Activated gamma-delta T cell treated with anti-CD3 and anti-CD28 coated beads, Interleukin-2, amount 50 U/mL, for 16 hours (primary cell): ENCODE data around the gene CALCA.
"Not testable (repeated sequence)": the region's sequence is repeated elsewhere in the genome, so short reads cannot be mapped to it uniquely, and the experiment has no call there.

ENCODE experiments used
- DNase-seq: peaks from one replicate; pipeline ENCODE4 v3.0.0-alpha.2; 2020; ENCODE audit warnings: low read depth

CALCA gene, protein sequence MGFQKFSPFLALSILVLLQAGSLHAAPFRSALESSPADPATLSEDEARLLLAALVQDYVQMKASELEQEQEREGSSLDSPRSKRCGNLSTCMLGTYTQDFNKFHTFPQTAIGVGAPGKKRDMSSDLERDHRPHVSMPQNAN

DNA sequence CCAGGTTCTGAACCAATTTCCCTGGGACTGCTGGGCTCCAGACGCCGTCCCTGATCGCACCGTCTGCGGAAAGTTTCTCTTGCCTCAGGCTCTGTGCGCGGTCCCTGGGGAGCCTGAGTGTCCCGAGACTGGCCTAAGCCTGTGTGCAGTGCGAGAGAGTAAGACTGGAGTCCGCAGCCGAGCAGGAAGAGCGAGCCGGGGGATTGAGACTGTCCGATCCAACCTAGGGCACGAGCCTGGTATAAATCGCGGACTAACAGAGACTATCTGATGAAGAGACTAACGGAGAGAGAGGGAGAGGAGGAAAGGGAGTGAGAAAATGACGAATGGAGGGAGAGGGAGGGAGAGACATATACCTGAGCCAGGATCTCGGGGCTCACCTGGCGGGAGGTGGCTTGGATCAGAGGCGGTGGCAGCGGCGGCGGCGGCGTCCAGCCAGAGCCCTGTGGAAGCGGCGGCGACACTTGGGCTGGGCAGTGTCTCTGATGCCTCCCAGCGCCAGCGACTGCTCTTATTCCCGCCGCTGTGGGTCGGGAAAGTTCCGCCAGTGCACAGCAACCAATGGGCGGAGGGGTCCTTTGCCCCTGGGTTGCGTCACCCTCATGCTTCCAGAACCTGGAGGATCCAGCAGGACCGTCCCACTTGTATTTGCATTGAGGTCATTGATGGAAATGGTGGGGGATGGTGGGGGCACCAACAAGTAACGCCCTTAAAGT is at the start of gene CALCA:
CALCA (minus strand) TSS at position 487 of the 716 bp plus-strand sequence. CDS start 1,159 bp downstream, outside the sequence.
- DNase-seq, result no peak

DNA sequence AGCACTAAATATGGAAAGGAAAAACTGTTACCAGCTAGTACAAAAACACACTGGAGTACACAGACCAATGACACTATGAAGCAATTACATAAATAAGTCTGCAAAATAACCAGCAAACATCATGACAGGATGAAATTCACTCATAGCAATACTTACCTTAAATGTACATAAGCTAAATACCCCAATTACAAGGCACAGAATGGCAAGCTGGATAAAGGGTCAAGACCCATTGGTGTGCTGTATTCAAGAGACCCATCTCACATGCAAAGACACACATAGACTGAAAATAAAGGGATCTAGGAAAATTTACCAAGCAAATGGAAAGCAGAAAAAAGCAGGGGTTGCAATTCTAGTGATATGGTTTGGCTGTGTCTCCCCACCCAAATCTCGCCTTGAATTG is 44.0 kb upstream of the CALCA start:
- DNase-seq, result no peak

DNA sequence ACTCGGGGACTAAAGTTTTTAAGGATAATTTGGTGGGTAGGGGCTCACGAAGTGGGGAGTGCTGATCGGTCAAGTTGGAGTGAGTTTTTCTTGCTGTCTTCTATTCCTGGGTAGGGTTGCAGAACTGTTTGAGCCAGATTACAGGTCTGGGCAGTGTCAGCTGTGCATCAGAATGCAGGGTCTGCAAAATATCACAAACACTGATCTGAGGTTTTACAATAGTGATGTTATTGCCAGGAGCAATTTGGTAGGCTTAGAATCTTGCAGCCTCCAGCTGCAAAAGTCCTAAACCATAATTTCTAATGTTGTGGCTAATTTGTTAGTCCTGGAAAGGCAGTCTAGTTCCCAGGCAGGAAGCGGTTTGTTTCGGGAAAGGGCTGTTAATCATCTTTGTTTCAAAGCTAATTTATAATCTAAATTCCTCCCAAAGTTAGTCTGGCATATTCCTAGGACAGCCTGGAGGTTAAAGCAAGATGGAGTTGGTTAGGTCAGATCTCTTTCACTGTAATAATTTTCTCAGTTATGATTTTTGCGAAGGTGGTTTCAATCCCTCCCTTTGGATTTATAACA is 39.7 kb upstream of the CALCA start:
- DNase-seq, result no peak

DNA sequence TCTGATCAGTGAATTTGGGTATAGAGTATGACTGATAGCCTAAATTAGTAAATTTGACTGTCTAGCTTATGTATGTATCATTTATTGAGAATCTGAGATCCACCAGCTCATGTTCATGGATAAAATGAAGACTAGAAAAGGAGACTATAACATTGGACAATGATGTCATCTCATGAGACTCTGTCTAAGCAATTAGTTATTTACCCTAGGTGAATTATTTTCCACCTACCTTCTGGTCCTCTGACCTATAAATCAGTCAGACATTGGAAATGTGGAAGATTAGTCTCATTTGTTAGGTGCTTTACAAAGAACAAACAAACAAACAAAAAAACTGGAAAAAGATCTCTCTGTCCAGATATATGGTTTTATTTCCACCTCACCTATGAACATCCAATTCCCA is 38.7 kb upstream of the CALCA start:
- no peak for DNase-seq

DNA sequence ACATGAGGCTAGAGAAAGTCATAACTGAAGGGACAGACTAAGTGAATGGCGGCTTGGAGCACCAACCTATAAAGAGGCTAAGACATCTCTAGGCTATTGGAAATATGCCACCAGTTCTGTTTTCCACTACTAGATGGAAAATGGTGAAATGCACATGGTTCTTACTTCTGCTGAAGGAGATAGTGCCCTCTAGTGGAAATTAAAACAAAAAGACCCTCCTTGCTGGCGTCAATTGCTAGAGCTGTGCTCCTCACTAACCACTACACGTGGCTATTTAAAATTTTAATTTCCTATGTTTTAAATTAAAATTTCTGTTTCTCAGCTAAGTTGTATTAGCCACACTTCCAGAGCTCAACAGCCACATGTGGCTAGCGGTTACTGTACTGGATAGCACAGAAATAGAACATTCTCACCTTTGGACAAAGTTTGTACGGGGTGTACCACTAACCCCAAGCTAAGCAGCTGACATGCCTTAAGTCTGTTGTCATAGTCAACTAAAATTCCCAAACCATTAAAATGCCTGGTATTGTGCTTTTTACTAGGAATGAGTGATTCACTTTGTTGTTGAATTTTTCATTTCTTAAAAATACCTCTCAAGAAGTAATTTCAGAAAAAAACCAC is 34.1 kb upstream of the CALCA start:
- no peak for DNase-seq

DNA sequence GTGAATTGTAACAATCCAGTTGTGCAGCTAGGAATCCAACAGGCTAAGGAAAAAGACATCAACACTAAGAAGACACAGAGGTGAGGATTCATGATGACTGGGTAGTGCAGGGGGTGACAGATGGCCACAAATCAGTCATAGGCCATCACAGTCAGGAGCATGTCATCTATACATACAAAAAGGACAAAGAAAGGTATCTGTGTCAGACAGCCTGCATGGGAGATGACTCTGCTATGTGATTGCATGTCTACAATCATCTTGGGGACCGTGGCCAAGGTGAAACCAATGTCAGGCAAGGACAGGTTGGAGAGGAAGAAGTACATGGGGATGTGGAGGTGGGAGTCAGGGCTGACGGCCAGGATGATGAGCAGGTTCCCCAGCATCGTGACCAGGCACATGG is 16.0 kb upstream of the CALCA start:
- not testable (repeated sequence) for DNase-seq

DNA sequence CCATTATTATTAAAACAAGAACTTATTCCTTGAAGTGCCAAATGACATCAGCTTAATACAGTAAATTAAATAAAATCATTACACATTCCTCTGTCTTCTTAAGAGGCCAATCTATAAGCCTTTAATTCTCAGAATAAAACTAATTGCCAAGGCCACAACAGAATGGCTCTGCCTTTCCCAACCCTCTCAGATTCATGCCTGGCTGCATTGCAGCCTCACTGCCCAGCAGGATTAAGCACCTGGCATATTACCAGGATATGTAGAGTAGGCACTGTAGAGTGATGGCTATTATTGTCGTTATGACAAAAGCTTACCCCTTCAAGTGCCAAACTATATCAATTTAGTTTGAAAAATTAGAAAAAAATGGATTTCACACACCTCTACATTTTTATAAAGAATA is 9.4 kb upstream of the CALCA start:
- no peak for DNase-seq

DNA sequence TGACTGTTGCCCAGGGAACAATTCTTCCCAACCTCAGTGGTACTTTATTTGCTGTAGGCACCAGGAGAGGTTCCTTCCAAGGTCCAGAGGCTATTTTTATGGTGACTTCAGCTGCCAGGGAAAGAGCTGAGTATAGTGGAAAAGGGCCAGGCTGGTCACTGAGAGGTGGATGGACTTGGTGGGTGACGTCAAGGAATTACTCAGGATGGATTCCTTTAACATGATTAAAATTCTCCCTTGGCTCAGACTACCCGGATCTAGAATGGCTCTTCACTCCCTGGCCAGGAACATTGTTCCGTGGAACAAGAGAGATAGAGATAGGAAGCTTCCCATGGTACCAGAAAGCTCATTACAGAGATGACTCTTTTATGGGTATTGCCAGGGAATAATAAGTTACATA is 8.7 kb upstream of the CALCA start:
- no peak for DNase-seq

DNA sequence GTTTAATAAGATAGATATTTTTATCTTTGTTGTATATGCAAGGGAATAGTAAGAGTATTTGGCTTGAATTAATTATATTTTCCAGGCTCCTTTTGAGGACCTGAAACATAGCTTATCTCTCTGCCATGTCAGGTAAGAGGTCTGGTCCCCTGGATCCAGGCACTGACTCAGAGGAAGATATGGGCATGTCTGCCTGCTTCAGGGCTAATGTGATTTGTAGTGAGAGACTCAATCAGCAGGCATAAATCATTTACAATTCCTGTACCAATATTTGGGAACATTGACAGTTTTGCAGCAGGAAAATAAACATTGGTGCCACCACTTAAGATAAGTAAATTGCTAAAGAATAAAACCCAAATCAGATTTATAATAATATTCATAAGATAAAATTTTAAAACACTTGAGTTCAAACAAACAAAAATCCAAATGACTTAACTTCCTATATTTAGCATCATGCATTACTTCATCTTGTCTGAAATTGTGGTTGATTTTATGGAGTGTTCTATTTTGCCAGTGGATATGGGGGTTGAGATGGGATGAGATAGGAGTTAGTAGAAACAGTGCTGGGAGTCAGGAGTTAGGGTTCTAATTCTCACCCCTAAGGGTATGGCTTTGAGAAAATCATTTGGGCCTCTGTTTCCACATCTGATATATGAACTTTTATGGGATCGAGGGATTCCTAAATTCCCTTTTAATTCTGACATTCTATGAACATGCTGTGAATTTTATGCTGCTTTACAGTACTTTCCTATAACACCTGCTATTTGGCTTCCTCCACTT is 5.1 kb upstream of the CALCA start:
- no peak for DNase-seq

DNA sequence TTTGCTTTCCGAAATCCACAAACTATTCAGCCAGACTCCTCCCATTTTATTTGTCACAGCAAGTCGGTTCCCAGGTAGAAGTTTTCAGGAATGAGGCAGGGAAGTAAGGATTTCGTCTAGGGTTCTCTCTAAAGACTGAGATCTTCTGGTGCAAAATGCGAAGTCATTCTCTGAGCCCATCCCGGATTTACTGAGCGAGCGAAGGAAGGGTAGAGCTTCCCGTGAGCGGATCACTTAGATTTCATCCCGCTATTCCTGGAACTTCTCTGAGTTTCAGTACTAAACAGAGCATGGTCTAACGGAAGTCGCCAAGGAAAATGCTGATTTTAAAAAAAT is 3.1 kb upstream of the CALCA start:
- no peak for DNase-seq

DNA sequence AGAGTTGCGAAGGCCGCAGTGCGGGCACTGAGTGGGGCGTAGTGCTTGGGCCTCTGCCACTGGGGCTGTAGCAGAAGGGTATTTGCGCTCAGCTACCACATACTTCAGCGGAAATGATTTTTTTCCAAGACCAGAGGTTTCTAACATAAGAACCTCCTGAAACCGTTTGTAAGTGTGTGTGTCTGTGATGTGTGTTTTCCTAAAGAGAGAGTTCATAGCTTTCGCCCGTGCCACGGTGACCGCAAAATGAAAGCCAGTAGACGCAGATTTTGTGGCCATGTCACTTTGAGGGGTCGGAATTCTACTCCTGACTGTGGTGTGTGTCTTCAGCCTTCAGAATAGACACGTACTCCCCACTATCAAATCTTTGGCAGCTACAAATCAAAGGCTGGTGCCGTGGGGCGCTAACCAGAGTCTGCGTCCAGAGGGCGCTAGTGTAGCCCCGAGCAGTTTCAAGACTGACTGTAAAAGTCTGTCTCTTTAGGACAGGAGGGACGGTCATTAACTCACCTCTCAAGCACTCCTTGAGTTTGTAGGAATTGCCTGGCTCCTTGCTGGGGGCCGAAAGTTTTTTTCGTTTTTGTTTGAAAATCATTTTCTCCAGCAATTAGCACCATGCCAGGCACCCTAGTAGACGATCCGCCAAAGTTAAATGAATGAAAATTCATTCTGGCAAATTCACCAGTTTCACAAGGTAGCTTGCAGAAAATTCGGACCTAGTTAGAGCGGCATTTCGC is 2.5 kb upstream of the CALCA start:
- DNase-seq, result peak; percentile 18

DNA sequence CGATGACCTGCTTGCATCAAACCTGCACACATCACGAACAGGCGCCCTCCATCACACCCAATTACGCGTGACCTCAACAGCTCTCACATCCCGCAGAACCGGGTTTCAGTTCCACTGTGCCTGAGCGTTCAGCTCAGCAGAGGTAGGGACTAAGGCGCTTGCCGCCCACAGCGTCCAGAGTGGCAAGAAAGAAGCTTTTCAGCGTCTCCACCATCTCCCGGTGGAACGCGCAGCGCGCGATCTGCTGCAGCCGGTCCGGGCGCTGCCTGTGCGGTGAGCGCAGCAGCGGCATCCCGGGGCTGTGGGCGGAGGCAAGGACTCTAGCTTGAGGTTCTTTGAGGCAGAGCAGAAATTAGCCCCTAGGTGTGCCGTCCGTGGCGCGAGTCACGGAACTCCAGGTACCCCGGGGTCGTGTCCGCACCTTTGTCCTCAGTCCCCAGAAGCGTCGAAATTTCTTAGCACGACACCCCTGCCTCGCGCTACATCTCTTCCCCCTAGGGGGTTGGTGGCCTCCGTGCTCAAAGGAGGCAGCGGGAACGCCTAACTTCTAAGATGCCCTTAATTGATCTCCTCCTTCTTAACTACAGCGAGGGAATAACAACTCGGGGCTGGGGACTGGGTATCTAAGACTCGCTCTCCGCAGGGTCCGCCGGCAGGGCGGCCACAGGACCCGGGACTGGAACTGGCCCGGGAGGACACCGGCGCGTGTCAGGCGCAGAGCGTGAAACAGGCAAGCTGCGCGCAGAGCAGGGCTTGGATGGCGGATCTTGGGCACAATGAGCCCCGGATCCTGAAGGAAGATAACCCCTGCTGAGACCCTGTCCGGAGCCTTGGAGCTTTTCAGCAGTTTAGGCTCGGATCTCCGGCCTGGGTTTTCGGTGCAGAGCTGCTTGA is 1.7 kb upstream of the CALCA start:
- DNase-seq, result no peak

DNA sequence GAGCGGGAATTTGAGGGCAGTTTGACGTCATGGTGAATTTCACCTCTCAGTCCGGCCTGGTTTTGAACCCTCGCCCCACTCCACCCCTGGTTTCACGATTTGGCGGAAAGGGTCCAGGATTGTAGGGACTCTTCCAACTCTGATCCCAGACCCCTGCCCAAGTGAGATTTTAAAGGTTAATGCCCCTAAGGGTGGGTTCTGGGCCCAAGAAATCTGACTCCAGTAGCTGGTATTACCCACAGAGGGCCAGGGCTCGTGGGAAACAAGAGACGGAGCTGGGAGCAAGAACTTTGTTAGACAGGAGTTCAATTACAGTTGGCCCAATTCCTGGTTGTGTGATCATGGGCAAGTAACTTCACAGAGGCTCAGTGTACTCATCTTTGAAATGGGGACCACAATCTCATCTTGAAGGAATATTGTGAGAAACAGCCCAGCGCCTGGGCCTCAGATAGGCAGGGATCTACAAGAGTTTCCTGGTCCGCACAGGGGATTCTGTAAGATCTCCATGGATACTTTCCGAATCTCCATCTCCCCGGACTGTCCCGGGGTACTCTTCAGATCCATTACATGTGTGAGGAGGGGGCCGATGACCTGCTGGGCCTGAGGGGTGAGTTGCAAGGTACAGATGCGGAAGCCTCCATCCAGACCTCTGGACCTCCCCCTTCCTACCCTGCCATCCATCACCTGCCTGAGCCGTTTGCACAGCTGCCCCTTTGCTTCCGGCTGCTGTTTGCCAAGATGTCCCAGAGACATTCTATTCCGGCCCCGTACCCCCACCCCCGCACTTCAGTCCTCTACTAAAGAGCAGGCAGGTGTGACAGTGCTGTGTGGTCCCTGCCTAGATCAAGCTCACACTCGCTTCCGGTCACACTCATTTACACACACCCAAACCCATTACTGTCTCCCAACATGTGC is 687 bp upstream of the CALCA start:
- no peak for DNase-seq

DNA sequence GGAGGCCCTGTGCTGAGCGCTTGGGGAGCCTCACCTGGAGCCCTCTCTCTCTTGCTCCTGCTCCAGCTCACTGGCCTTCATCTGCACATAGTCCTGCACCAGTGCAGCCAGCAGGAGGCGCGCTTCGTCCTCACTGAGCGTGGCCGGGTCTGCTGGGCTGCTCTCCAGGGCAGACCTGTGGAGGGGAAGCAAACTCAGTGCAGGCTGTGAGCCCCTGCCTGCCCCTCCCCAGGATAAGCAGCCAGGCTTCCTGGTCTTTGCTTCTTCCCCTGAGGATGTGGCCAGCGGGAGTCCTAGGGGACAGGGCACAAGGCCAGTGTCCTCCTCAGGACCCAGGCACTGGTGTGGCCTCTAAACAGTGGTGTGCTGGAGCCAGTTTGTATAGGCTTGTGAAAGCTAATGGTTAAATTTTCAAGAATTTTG is 2.2 kb downstream of the CALCA start:
- no peak for DNase-seq

DNA sequence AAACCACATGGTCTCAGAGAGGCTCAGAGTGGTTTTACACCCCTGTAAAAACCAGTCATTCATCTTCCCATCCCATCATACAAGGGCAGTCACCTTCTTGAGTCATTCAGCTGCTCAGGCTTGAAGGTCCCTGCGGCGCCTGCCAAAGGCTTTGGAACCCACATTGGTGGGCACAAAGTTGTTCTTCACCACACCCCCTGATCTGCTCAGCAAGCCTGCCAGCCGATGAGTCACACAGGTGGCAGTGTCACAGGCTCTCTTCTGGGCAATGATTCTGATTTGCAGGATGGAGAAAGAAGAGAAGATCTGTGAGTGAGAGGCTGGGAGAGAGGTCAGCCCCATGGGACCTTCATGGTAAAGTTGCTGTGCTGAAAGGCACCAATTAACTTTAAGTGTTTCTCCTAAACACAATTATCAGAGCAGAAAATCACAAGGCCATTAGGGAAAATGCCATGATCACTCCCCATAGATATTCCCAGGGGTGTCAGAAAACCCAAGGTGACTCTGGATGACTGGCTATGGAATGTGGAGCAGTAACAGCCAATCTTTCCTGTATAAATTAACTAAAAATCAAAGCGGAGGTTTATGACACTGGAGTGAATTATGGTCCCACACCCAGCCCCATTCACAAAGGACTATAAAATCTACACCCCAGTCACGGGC is 4.4 kb downstream of the CALCA start:
- no peak for DNase-seq

DNA sequence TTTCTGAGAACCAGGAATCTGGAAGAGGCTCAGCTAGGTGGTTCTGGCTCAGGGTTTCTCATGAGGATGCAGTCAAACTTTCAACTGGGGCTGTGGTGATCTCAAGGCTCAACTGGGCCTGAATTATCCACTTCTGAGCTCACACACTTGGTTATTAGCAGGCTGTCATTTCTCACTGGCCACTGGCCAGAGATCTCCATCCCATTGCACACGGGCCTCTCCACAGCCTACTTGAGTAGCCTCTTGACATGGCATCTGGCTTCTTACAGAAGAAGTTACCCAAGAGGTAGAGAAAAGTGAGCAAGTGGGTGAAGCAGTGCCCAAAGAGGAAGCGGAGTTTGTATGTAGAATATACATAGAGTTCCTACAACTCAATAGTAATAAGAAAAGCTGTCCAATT is 16.0 kb downstream of the CALCA start:
- DNase-seq, result no peak

DNA sequence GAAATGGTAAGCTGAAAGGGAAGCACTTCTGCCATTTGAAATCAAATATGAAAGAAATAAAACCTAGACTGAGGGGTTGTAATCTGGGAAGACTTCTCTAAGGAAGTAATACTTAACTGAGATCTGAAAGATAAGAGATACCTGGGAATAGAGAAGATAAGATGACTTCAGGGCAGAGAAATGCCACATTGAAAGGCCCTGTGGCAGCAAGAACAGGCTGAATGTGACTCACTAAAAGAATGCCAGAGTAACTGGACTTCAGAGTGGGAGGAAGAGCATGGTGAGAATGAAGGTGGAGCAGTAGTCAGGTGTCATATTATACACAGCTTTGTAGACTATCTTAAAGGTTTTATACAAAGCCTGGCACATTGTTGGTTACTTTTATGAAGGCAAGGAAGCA is 17.6 kb downstream of the CALCA start:
- DNase-seq, result no peak

DNA sequence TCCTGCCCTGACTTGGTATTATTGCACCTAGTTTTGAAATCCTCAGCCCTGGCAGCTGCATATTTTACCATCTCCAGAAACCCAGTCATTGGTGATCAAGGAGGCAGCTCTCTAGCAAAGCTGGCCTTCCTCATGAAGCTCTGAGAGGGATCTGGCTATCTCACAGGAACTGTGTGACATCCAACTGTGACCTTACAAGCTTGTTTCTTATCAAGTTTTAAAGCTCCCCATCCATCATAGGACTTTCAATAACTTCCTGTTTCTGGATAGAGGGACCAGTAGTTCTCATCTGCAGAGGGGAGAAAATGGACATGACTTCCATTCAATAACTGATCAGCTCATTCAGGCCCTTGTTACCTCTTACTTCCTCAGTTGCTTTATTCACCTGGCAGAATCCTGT is 18.2 kb downstream of the CALCA start:
- no peak for DNase-seq

DNA sequence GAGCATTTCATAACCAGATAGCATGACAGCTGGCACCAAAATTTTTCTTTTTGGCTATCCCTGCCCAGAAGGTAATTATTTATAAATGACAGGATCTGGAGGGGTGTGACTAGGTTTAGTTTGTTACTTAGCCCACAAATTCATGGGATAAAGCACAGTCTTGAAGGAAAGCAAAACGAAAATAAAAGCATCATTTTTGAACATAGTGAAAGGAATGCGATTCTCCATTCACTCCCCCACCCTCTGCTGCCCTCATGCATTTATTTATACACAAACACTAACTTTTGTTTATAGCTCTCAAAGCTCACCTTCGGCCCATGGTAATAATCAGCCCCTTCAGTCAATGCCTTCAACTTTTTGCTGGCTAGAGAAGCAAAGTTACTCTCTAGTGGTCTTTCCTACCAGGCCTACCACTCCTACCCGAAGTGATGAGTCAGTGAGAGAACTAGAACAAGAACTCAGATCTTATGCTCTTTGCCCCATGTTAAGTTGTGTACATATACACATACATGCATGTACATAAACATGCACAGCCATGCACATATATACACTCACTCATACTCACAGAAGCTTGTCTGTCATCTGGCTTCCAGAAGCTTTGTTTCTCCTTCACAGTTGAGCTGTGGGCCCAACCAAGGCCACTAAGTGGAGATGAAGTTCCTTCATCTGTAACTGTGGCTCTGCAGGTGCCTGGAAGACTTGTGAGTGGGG is 22.6 kb downstream of the CALCA start:
- DNase-seq, result no peak
